A172 (cell line): ENCODE results near the gene RALA. TPM values are rescaled to one million over a fixed set of nuclear protein-coding genes. Genes with fewer than 3 reads are reported as not detected.
"Not testable (repeated sequence)": the region's sequence is repeated elsewhere in the genome, so short reads cannot be mapped to it uniquely, and the experiment has no call there.

Experiments
- DNase-seq: peaks from one replicate; pipeline ENCODE4 v3.0.0-alpha.2; 2015; ENCODE audit warnings: low spot score
- total RNA-seq: library from RNA; depleted of rRNA; stranded (reverse); fragments of >200 nt; shearing (Covaris generic); gene quantifications from 2 replicates; pipeline ENCODE4 v1.2.3, GENCODE V29; 2014

RALA gene
- total RNA-seq, 1 experiment from 2014 or later, result 32.4 TPM

- DNase-seq, result peak; percentile 28
Observed at GRCh38 chr7:39683216-39683845, 60.0 kb downstream of the RALA start.

- DNase-seq, result peak; percentile 50
Observed at GRCh38 chr7:39686261-39686924, 63.0 kb downstream of the RALA start.

GRCh38 chr7:39688611-39689480 is 65.5 kb downstream of the RALA start:
- DNase-seq, result peak; percentile 92

GRCh38 chr7:39691821-39692220 is 68.4 kb downstream of the RALA start:
- DNase-seq, result peak; percentile 83

GRCh38 chr7:39693086-39693485 is 69.7 kb downstream of the RALA start:
- DNase-seq, result not testable (repeated sequence)

GRCh38 chr7:39693812-39694211 is 70.4 kb downstream of the RALA start:
- DNase-seq, result no peak

GRCh38 chr7:39695852-39696586 is 72.6 kb downstream of the RALA start:
- no peak for DNase-seq

- no peak for DNase-seq
Observed at GRCh38 chr7:39696631-39697030, 73.3 kb downstream of the RALA start.

- DNase-seq, result no peak
Observed at GRCh38 chr7:39697483-39697882, 74.1 kb downstream of the RALA start.

GRCh38 chr7:39700165-39700564 is 76.8 kb downstream of the RALA start:
- DNase-seq, result no peak

- DNase-seq, result no peak
Observed at GRCh38 chr7:39700932-39701331, 77.6 kb downstream of the RALA start.

GRCh38 chr7:39702133-39702532 is 78.8 kb downstream of the RALA start:
- DNase-seq, result no peak

GRCh38 chr7:39703144-39703543 is 79.8 kb downstream of the RALA start:
- no peak for DNase-seq

GRCh38 chr7:39709029-39709428 is 85.7 kb downstream of the RALA start:
- DNase-seq, result no peak

GRCh38 chr7:39709768-39710311 is 86.5 kb downstream of the RALA start:
- DNase-seq, result no peak

GRCh38 chr7:39712751-39713150 is 89.4 kb downstream of the RALA start:
- no peak for DNase-seq

- no peak for DNase-seq
Observed at GRCh38 chr7:39714447-39715091, 91.2 kb downstream of the RALA start.

- peak; percentile 8 for DNase-seq
Observed at GRCh38 chr7:39720586-39720985, 97.2 kb downstream of the RALA start.

GRCh38 chr7:39721345-39721744 is 98.0 kb downstream of the RALA start:
- DNase-seq, result no peak

- no peak for DNase-seq
Observed at GRCh38 chr7:39721919-39722597, 98.7 kb downstream of the RALA start.
